Stimulated activated CD4-positive, alpha-beta T cell treated with anti-CD3 and anti-CD28 coated beads, TNF-alpha, amount 100 ng/mL, for 4 hours (primary cell): Measurements from ENCODE around the gene CCDC63.
"Not testable (repeated sequence)": the region's sequence is repeated elsewhere in the genome, so short reads cannot be mapped to it uniquely, and the experiment has no call there.

Experiments
- DNase-seq, 3 experiments: peaks; one replicate each; pipeline ENCODE4 v3.0.0-alpha.2; 2020; ENCODE audit warnings: low read depth in 3 of 3

The CCDC63 gene

DNA sequence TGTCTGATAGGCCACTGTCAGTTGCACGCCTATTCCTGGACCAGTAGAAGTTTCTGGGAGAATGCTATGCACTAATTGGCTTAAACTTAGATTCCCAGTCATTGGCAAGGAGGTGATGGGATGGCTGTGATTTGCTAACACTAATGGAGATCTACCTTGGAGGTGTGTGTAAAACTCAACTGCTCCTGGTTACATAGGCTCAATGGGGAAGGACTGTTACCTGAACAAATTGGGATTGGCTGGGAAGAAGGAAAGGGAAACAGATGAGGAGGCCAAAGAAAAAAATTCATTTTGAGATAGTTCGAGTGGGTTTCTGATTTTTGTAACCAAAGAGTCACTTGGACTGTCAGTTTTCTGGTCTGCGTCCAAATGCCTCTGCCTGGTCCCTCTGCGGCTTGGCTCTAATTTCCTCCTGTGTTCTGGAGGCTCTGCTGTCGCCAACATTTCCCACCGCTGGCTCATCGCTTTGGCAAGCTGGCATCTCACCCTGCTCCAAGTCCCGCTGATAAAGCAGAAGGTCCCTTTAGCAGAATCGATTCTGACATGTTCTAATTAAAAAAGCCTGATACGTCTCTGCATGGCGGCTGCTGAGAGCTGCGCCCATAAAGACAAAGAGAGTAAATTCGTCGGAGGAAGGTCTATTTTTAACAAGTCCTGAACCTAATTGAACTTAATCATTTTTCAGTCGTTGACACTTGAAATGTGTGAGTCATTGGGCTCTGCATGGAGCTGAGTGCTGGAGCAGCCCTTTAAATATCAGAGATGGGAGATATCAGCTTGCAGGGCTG is 2.0 kb upstream of the CCDC63 start:
- DNase-seq: no peak

DNA sequence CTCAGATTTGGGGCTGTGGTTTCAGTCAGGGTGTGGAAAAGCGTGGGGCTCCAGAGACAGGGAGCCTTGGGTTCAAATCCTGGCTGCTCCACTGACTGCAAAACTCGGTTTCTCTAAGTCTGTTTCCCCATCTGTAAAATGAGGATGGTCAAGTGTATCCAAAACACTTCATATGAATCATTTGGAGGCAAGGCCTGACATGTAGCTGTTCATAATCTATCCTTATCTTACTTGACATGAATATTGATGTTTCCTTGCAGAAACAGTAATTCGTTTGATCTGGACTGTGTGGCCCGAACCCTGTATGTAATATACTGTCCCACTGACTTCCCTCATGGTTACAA is 1.5 kb upstream of the CCDC63 start:
- no peak for DNase-seq

DNA sequence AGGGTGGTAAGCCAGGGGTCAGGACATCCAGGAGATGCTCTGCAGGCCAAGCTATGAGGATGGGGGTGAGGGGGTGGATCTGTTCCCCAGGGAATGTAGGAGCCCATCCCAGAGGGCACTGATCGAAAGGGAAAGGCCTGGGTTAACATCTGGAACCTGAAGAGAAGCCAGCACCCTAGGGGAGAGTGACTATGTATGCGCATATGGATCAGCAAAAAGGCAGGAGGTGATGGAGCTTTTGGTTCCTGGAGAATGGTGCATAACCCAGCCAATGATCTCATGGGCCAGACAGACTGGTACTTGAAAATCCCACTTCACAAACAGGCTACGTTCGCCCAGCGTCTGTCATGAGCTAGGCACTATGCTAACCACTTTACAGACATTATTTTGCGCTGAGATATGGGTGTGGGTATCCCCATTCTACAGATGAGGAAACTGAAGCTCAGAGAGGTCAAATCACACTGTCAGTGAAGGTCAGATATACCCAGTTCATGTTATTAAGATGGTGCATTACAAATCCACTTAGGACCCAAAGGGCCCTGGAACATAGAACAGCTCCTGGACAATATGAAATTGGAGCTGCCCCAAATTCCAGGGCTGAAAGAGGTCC is 1.6 kb downstream of the CCDC63 start:
- DNase-seq: no peak

DNA sequence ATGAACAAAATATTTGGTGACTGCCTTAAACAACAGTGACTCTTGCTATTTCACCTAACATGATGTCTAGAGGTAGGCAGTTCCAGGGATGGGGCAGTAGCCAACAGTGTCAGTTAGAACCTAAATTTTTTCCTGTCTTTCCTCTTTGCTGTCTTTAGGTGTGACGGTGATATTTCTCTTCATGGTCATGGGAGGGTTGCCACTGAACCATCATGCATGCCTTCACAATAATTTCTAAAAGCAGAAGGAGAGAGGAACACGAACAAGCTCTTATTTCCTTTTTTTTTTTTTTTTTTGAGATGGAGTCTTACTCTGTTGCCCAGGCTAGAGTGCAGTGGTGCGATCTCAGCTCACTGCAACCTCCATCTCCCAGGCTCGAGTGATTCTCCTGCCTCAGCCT is 2.4 kb downstream of the CCDC63 start:
- no peak for DNase-seq

DNA sequence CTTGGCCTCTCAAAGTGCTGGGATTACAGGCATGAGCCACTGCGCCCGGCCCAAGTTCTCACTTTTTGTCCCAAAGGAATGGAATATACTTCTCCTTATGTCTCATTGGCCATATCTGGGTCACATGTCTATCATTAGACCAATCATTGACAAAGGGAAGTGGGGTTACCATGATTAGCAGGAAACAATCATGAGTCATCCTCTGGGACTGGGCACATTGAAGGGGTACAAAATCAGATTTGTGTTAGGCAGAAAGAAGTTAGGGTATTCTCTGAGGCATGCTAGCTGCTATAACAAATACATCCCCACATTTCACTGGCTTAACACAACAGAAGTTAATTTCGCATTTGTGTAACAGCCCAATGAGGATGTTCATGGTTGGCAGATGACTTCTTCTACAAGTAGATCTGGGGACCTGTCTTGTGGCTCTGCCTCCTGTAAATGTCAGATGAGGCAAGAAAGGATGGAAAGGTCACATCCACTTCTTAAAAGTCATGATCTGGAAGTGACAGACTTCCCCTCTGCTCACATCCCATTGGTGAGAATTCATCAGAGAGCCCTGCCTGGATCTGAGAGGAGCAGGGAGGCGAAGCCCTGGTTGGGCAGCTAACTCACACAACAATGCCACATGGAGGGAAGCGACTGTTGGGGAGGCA is 3.1 kb downstream of the CCDC63 start:
- no peak for DNase-seq

DNA sequence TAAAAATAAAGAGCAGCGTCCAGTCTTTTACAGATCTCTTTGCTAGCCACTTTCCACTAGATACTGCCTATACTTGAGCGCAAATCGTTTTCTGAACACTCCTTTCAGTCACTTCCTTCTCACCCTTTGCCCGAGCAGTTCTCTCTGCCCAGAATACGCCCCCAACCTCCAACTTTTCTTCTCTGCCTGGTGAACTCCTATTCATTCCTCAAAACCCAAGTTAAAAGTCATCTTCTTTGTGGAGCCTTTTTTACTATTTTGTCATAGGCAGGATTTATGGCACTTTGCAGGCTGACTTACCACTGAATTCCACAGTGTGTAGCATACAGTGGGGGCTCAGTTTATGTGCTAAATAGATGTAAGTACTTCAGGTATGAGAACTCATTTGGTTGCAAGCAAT is 4.0 kb downstream of the CCDC63 start:
- no peak for DNase-seq

DNA sequence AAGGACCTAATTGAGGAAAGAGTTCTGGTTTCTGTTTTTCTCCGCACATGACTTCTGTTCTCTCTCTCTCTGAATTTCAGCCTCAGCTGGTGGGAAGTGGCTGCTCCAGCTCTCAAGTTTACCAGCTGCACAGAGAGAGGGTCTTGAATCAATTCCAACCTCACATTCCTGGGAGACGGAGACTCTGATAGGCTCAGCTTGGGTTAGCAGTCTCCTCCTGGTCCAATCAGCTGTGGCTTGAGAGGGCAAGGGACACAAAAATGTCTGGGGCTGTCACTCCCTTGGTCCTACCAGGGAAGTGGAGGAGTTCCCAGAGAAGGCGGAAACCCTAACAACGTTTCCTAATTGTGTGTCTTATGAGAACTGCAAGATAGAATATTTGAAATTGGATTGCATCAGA is 7.0 kb downstream of the CCDC63 start:
- no peak for DNase-seq

DNA sequence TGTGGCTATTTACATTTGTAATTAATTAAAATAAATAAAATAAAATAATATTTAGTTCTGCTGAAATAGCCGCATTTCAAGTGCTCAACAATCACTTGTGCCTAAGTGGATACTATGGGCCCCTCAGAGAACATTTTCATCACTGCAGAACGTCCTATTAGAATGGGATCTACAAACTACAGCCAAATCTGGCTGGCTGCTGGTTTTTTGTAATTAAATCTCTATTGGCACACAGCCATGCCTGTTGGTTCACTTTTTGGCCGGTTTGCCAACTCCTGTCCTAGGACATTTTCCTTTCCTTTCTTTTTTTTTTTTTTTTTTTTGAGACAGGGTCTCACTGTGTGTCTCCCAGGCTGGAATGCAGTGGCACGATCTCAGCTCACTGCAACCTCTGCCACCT is 9.8 kb downstream of the CCDC63 start:
- no peak for DNase-seq

DNA sequence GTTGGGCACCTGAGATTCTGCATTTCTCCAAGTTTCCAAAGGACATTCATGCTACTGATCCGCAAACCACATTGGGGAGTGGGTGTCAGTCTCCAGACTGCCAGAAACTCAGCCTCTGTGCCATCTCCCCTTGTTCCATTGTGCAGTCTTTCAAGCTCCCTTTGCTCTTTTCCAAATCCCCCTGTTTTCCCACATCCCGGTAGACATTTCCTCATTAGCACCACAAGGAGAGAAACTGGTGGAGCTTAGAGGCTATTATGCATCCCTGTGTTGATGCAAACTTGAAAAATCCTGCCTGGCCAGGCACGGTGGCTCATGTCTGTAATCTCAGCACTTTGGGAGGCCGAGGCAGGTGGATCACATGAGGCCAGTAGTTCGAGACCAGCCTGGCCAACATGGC is 10.7 kb downstream of the CCDC63 start:
- no peak for DNase-seq

DNA sequence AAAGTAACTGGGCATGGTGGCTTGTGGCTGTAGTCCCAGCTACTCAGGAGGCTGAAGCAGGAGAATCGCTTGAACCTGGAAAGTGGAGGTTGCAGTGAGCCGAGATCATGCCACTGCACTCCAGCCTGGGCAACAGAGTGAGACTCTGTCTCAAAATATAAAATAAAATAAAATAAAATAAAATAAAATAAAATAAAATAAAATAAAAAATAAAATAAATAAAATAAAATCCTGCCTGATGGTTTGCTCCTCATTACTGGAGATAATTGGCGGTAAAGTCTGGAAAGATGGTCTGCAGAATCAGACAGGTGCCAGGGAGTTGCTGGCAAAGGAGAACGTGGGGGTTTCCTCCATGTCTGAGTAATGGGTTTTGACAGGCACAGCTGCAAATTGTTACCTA is 11.2 kb downstream of the CCDC63 start:
- DNase-seq: not testable (repeated sequence)

DNA sequence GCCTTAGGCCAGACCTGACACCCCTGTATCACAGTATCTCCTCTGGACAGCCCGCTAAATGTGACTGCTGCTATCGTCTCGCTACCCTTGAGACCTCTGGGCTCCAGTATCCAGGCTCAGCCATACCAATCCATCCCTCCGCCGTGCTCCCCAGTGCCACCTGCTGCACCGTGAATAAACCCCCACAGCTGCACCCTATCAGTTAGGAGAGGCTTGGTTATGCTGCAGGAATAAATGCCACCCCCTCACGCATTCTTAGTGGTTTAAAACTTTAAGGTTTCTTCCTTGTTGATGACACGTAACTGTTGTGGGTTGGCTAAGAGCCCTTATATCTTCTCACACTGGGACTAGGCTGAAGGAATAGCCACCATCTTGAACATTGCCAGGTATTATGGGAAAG is 12.1 kb downstream of the CCDC63 start:
- DNase-seq: no peak

DNA sequence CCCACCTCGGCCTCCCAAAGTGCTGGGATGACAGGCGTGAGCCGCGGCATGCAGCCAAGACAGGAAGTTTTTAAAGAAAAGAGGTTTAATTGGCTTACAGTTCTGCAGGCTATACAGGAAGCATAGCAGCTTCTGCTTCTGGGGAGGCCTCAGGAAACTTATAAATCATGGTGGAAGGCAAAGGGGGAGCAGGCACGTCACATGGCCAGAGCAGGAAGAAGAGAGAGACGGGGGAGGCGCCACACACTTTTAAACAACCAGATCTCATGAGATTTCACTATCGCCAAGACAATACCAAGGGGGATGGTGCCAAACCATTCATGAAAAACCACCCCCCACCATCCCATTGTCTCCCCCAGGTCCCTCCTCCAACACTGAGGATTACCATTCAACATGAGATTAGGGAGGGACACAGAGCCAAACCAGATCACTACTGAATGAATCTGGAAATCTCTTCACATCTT is 14.1 kb downstream of the CCDC63 start:
- DNase-seq: no peak

DNA sequence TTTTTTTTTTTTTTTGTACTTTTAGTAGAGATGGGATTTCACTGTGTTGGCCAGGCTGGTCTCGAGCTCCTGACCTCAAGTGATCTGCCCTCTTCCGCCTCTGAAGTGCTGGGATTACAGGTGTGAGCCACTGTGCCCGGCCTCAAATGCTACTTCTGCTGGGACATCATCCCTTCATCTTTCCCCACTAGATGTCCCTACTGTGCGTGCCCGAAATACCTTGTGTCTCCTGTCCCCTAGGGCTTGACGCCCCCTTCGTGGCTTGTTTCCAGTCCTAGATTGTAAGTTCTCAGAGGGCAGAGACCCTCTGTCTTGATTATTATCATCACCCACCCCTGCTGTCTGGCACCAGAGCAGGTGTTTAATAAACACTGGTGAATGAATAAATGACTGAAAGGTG is 14.9 kb downstream of the CCDC63 start:
- no peak for DNase-seq

DNA sequence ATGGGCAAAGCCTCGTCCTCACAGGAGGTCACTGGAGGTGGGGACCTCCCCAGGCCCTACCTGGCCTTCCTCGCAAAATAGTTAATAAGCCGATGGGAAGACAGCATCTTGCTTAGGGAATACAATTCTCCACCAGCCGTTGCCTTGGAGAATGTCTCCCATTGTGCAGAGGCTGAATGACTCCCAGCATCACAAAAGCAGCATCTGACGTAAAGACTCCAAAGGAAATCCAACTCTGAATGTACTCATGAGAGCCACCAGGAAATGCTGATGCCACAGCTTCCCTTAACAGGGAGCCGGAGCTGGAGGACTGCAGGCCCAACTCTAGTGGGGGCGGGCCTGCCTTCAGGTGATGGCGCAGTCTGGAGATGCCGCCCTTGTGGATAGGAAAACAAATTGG is 15.5 kb downstream of the CCDC63 start:
- DNase-seq: no peak

DNA sequence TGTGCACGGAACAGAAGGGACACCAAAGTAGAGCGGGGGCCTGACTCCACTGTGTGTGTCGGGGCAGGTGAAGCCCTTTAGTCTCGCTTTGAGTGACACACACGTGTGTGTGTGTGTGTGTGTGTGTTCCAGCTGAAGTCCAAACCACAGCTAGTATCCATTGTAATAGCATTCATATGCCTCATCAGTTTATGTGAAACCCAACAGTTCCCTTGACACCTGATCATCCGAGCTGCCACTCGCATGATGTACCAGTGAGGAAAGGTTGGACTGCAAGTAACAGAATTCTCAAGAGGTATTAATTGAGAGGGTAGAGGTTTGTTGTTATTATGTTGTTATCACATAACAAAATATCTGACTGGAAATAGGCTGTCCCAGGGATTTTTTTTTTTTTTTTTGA is 16.4 kb downstream of the CCDC63 start:
- no peak for DNase-seq

DNA sequence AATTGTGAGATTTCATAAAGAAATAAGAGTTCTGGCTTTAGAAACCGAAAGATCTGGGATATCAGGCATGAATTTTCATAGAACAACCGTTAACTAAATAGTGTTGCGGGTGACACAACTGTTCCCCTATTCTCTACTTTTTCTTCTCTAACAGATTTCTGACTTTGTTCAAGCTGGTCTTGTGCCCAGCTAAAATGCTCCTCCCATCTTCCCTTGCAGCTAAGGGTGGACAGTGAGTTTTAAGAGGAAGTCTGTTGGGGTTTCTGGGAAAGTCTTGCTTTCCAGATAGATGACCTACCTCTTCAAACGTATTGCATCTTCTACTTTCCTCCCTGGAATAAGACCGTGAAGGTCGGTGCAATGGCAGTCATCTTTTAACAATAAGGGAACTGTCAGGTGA is 18.7 kb downstream of the CCDC63 start:
- no peak for DNase-seq

DNA sequence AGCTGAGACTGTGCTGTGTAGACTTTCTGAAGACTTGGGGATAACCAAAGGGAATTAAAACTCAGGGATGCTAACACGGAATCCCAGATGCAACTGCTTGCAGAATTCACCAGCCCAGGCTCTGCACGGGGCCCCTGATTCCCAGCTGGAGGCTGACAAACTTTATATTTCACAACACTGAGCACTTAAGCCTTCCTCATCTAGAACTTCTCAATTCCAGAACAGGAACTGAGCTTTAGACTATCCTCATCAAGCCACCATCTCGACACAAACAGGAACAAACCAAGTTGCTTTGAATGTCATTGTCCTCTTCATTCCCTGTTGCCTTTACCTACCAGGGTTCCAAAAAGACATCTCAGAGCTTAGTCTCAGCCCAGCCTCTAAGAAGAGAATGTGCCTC is 22.2 kb downstream of the CCDC63 start:
- no peak for DNase-seq

DNA sequence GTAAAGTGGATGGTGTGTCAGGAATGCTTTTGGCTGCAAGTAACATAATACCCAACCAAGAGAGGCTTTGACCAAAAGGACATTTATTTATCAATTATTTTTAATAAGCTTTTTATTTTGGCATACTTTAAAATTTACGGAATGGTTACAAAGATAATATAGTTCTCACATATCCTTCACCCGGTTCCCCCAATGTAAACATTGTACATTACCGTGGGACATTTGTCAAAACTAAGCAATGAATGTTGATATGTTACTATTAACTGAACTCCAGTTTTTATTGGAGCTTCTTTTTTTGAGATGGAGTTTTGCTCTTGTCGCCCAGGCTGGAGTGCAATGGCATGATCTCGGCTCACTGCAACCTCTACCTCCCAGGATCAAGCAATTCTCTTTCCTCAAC is 23.0 kb downstream of the CCDC63 start:
- no peak for DNase-seq

DNA sequence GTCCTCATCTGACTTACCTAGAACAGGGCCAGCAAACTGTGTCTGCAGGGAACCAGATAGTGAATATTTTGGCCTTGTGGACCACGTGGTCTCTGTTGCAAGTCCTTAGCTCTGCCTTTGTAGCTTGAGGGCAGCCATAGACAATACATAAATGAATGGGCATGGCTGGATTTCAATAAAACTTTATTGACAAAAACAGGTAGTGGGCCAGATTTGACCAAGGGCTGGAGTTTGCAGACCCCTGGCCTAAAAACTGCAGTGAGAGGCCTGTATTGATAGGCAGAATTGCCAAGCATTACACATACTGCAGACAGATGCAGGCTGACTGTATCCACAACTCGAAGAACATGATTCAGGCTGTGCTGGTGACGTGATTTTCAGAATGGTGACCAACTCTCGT is 25.3 kb downstream of the CCDC63 start:
- DNase-seq: no peak

DNA sequence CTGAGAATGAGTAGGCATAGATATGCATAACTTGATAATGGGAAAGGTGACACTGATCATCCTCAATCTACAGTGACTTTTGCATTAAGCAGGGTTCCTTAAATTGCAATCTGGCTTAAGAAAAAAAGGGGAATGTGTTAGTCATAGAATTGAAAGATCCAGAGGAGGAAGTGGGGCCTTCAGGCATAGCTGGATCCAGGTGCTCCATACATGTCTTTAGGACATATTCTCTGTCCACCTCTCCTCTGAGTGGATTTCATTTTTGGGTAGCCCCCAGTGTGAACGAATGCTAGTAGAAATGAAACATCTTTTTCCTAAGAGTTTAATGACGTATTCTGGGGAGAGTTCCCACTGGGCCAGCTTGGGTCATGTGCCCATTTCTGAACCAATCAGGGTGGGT is 27.6 kb downstream of the CCDC63 start:
- DNase-seq: no peak

DNA sequence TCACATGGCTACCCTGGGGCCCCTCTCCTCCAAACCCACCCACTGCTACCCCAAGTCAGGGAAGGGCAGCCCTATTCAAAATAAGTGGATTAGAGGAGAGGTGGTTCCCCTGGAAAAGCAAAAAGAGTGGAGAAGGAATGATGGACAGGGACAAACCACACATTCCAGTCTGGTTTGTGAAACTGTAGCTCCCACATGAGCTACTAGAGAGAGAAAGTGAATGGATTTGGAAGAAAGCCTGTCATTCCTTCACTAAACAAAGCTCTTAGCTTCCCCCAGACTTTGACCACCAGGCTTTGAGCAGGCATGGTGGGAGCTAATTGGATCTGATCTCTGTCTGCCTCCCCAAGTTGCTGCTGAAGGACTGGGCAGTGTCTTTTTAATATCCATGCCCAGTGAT is 28.0 kb downstream of the CCDC63 start:
- DNase-seq: no peak

DNA sequence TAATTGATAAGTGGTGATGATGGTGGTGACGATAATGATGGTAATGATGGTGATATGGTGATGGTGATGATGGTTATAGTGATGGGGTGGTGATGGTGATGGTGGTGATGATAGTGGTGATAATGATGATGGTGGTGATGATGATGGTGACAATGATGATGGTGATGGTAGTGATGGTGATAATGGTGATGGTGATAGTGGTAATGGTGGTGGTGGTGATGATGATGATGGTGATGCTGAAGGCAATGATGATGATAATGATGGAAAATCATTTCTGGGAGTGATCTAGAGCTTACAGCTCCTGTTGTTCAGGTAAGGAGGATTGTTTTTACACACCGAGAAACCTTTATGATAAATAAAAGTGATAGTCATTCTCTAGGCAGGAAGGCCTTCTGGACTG is 33.9 kb downstream of the CCDC63 start:
- no peak for DNase-seq

DNA sequence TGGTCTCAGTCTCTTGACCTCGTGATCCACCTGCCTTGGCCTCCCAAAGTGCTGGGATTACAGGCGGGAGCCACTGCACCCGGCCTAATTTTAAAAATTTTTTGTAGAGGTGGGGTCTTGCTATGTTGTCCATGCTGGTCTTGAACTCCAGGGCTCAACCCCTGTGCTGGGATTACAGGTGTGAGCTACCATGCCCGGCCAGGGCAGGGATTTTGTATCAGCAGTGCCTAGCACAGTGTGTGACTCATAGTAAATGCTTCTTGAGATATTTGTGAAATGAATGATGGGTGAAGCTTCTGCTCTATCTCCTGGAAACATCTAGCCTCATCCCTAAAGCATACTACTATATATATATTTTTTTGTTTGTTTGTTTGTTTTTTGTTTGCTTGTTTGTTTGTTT is 36.5 kb downstream of the CCDC63 start:
- no peak for DNase-seq
